ENCODE results near the gene DSCAM.

DNA sequence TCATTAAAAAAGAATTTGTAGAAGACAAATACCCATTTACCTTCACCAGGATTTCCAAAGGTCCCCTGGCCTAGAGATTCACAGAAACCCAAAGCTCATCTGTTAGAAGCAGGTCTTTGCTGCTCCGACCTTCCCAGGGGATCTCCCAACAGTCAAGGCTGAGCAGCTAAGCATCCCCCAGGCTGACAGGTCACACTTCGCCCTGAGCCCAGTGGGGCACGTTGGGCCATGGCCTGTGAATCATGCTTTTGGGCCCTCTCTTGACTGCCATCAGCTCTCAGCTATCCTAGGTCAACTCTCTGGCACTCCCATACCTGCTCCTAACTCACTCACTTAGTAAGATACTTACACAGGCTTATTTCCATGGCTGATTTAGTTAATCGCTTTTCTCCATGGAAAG lies 157.7 kb downstream of the DSCAM start:
- no peak for TF ChIP-seq POLR2AphosphoS5 (IDR thresholded peaks at IDR 0.05; ENCODE audit: low read depth, low read length)
- no peak for TF ChIP-seq POLR2A (IDR thresholded peaks at IDR 0.05; ENCODE audit: low read depth, low read length)
